HL-60 (cell line): ENCODE results near the gene HES4.

ENCODE experiments used
- DNase-seq, 2 experiments: peaks; one replicate each; pipeline ENCODE4 v3.0.0-alpha.2; 2010 to 2020; ENCODE audit warnings: low read depth in 1 of 2, low spot score in 1 of 2
- H3K27ac ChIP-seq: fragments of 250-450 bp; sonication (Bioruptor Pico); replicated peaks from 2 replicates; pipeline ENCODE4 v1.5.1; 2020; ENCODE audit warnings: mild to moderate bottlenecking, moderate library complexity
- H3K27me3 ChIP-seq: fragments of 250-450 bp; sonication (Bioruptor Pico); 2 replicates; pipeline ENCODE4 v1.5.1; 2021; ENCODE audit warnings: mild to moderate bottlenecking, moderate library complexity; ENCODE audit not compliant: insufficient read depth, poor library complexity, severe bottlenecking
- H3K4me3 ChIP-seq: replicated peaks from 2 replicates; pipeline ENCODE4 v1.5.1; 2011; ENCODE audit warnings: mild to moderate bottlenecking, control low read depth, low read length; ENCODE audit not compliant: insufficient read depth
- CTCF ChIP-seq: IDR thresholded peaks from one replicate; pipeline ENCODE4 v1.5.1; 2011; ENCODE audit warnings: low read length, control low read depth, inconsistent platforms; ENCODE audit not compliant: insufficient read depth
- GABPA ChIP-seq: IDR thresholded peaks from 2 replicates; pipeline ENCODE4 v1.6.1; 2012; ENCODE audit warnings: low read depth
- POLR2AphosphoS5 ChIP-seq: IDR thresholded peaks from 2 replicates; pipeline ENCODE4 v1.6.1; 2012; ENCODE audit warnings: low read depth
- SPI1 ChIP-seq: IDR thresholded peaks from 2 replicates; pipeline ENCODE4 v1.6.1; 2012; ENCODE audit warnings: low read depth, mild to moderate bottlenecking, borderline replicate concordance
- TF ChIP-seq, protein P1 (sequence below): IDR thresholded peaks from 2 replicates; pipeline ENCODE4 v1.6.1; 2012; ENCODE audit warnings: low read depth; ENCODE audit not compliant: insufficient replicate concordance

HES4 gene

GRCh38 chr1:1006305-1007159, 6.6 kb upstream of the HES4 start:
- H3K4me3 ChIP-seq, result no peak overlapping the region
- peaks cover 21% of the 10 kb centered on the region for H3K27me3 ChIP-seq
- H3K27ac ChIP-seq, result no peak overlapping the region
- TF ChIP-seq CTCF (no peak), GABPA (no peak), SPI1 (no peak), POLR2AphosphoS5 (no peak)
- TF ChIP-seq, protein P1, sequence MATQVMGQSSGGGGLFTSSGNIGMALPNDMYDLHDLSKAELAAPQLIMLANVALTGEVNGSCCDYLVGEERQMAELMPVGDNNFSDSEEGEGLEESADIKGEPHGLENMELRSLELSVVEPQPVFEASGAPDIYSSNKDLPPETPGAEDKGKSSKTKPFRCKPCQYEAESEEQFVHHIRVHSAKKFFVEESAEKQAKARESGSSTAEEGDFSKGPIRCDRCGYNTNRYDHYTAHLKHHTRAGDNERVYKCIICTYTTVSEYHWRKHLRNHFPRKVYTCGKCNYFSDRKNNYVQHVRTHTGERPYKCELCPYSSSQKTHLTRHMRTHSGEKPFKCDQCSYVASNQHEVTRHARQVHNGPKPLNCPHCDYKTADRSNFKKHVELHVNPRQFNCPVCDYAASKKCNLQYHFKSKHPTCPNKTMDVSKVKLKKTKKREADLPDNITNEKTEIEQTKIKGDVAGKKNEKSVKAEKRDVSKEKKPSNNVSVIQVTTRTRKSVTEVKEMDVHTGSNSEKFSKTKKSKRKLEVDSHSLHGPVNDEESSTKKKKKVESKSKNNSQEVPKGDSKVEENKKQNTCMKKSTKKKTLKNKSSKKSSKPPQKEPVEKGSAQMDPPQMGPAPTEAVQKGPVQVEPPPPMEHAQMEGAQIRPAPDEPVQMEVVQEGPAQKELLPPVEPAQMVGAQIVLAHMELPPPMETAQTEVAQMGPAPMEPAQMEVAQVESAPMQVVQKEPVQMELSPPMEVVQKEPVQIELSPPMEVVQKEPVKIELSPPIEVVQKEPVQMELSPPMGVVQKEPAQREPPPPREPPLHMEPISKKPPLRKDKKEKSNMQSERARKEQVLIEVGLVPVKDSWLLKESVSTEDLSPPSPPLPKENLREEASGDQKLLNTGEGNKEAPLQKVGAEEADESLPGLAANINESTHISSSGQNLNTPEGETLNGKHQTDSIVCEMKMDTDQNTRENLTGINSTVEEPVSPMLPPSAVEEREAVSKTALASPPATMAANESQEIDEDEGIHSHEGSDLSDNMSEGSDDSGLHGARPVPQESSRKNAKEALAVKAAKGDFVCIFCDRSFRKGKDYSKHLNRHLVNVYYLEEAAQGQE, result no peak
- no peak for DNase-seq

DNA sequence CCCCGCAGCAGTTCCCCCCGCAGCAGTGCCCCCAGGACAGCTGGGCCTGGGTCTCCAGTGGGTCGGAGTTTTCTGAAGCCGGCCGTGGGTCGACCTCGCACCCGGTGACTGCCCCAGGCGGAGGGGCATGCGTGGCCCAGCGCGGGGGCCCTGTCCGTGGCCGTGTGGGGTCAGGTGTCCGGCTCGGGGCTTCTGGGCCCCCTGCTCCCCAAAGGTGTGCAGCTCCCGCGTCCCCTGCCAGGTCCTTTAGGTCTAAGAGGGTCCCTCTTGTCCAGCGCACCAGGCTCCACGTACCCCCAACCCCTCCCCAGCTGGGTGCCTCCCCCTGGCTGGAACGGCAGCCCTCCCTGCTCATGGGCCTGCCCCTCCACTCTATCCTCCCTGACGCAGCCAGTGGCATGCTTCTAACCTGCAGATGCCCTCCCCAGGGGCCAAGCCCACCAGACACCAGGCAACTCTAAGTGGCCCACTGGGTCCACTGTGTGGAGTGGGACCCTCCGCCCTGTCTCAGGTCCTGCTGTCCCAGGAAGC, 5.9 kb upstream of the HES4 start:
- Histone ChIP-seq H3K4me3 (no peak overlapping the region), H3K27ac (no peak overlapping the region), H3K27me3 (peaks cover 26% of the 10 kb centered on the region)
- no peak for DNase-seq
- TF ChIP-seq GABPA (no peak), SPI1 (no peak), POLR2AphosphoS5 (no peak), CTCF (no peak)
- TF ChIP-seq, protein P1, result no peak

DNA sequence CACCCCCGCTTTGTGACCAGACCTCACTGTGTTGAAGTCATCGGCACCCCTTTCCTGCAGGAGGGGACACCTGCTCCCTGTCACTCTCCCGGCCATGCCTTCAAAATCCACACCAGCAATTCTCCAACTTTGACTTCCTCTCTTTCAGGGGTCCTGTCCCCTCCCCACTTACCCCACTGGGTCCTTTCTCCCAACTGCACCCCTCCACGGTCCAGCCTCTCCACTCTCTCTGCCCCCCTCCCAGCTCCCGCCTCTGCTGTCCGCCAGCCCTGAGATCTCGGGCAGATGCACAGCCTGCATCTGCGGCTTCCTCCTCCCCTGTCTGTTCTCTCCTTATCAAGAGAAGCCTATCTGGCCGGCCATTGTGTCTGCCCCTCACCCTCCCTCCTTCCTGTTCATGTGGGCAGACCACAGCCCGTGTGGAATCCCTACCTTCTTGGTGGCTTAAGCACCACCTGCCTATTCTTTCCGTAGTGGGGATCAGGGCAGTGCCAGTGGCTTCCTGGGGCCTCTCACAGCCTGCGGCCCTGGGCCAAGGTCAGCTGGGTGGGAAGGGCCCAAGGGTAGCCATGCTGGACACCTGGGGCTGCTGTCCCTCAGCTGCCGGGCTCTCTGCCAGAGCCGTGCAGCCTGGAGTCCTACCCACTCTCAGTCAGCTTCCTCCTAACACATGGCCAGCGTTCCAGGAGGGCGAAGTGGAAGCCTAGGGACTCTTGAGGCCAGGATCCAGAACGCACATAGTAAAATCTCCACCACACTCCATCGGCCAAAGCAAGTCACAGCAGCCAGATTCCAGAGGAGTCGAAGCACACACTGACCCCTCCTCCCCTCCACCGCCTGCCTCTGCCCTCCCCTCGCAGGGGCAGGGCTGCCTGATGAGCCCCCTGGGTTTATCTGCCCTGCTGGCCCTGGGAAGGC, 5.1 kb upstream of the HES4 start:
- Histone ChIP-seq H3K27me3 (peaks cover 33% of the 10 kb centered on the region), H3K27ac (no peak overlapping the region), H3K4me3 (no peak overlapping the region)
- peak; percentile 52 for TF ChIP-seq POLR2AphosphoS5
- TF ChIP-seq SPI1, result no peak
- peak in 1 of 2 experiments; percentile 48 for DNase-seq

DNA sequence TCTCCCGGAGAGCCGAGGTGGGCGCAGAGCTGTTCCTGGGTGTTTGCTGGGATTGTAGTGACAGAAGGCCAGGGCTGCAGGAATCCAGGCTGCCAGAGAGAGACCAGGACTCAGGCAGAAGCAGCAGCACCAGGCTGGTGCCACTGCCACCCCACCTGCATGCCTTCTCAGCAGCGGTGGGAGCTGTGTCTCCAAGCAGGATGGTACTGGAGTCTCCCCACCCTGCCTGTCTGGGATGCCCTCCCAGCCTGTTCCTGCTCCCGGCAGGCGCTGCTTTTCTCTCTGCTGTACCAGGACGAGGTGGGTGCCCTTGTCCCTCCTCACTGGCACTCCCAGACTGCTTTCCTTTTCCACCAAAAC, 4.5 kb upstream of the HES4 start:
- H3K27ac ChIP-seq, result no peak overlapping the region
- H3K27me3 ChIP-seq, result peaks cover 35% of the 10 kb centered on the region
- DNase-seq, result no peak
- TF ChIP-seq POLR2AphosphoS5 (no peak), GABPA (no peak), CTCF (no peak), SPI1 (no peak)
- TF ChIP-seq, protein P1, result no peak
- H3K4me3 ChIP-seq, result no peak overlapping the region
